ENCODE data around the gene RNF111. TPM values are rescaled to one million over a fixed set of nuclear protein-coding genes. Genes with fewer than 3 reads are reported as not detected.

RNF111 gene
- total RNA-seq (10 to 100 TPM; 22.0 to 49.1 TPM), polyA plus RNA-seq (ENCODE audit: insufficient read length in 2 of 2) (10 to 100 TPM; 35.4 to 39.4 TPM)
- long read RNA-seq, donor 1, full-length matches to known transcripts: 2 of 2 reads
- long read RNA-seq, donor 1, partial matches to known transcripts: 0 of 2 reads
- long read RNA-seq, donor 1, other reads (novel, unspliced or antisense): 0 of 2 reads
- long read RNA-seq, donor 2: 0 reads
- long read RNA-seq, donor 3: 0 reads
- long read RNA-seq, donor 4, full-length matches to known transcripts: 1 of 289 reads
- long read RNA-seq, donor 4, partial matches to known transcripts: 288 of 289 reads
- long read RNA-seq, donor 4, other reads (novel, unspliced or antisense): 0 of 289 reads

DNA sequence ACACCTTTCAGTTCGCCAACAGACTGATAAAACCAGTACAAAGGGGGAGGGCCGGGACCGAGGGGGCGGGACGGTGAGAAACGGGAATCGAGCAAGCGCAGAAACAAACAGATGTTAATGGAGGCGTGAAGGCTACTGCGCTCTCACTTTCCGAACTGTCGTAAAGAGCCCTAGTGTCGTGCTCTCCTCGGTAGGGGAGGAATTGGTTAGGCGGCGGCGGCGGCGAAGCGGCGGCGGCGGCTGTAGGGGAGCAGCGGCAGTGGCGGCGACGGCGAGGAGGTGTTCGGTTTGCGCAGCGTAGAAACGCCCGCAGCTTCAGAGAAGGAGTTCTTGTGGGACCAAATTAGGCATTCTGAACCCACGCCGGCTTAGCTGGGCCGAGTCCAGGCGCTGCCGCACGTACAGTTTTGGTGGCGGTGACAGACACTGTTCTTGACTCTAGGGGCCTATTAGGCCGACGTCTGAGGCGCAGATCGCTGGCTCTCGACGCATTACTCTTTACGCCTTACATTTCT, at the start of gene RNF111:
Gene RNF111, plus strand, starts transcription at position 173 of the 515 bp plus-strand sequence. CDS start 43,160 bp downstream, outside the sequence.
- Histone ChIP-seq H3K27ac (ENCODE audit: low read depth, low read length) (peak within 1 kb of the TSS; percentile 95), H3K4me3 (ENCODE audit: low read depth, low read length) (peak within 1 kb of the TSS; percentile 93), H3K27me3 (ENCODE audit: control insufficient read depth, insufficient read depth, low read length) (peaks cover 2% of the 10 kb centered on the region), H3K9me3 (ENCODE audit: control insufficient read depth, insufficient read depth, low read length) (no peaks in the 10 kb centered on the region), H3K36me3 (ENCODE audit: control insufficient read depth, insufficient read depth, low read length) (peaks cover 10% of the 10 kb centered on the region), H3K4me1 (ENCODE audit: control insufficient read depth, insufficient read depth, low read length) (peaks cover 5% of the 10 kb centered on the region)
- DNase-seq (ENCODE audit: low read depth in 4 of 6, low spot score in 6 of 6): peak; percentile 77 to 99 (median 91)
- under 1% methylated on average over 42 of the region's 47 CpGs for WGBS (ENCODE audit: insufficient coverage)

DNA sequence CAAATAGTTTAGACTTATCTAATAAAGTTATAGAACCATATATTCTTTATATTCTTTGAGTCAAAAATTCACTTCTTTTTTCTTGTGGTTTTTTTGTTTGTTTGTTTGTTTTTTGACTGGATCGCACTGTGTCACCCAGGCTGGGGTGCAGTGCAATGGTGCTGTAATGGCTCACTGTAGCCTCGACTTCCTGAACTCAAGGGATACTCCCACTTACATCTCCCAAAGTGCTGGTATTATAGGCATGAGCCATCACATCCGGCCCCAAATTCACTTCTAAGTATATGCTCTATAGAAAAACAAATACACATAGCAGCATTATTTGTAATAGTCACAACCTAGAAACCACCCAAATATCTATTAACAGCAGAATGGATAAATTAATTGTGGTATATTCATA, 40.3 kb upstream of the RNF111 start:
- Histone ChIP-seq H3K36me3 (ENCODE audit: control insufficient read depth, insufficient read depth, low read length) (no peaks in the 10 kb centered on the region), H3K27ac (ENCODE audit: low read depth, low read length) (no peak overlapping the region), H3K4me3 (ENCODE audit: low read depth, low read length) (no peak overlapping the region), H3K27me3 (ENCODE audit: control insufficient read depth, insufficient read depth, low read length) (no peaks in the 10 kb centered on the region), H3K4me1 (ENCODE audit: control insufficient read depth, insufficient read depth, low read length) (no peaks in the 10 kb centered on the region), H3K9me3 (ENCODE audit: control insufficient read depth, insufficient read depth, low read length) (no peaks in the 10 kb centered on the region)
- no peak for DNase-seq (ENCODE audit: low read depth in 4 of 6, low spot score in 6 of 6)
- WGBS (ENCODE audit: insufficient coverage): no CpG with 5 or more reads among the region's 3 CpGs

DNA sequence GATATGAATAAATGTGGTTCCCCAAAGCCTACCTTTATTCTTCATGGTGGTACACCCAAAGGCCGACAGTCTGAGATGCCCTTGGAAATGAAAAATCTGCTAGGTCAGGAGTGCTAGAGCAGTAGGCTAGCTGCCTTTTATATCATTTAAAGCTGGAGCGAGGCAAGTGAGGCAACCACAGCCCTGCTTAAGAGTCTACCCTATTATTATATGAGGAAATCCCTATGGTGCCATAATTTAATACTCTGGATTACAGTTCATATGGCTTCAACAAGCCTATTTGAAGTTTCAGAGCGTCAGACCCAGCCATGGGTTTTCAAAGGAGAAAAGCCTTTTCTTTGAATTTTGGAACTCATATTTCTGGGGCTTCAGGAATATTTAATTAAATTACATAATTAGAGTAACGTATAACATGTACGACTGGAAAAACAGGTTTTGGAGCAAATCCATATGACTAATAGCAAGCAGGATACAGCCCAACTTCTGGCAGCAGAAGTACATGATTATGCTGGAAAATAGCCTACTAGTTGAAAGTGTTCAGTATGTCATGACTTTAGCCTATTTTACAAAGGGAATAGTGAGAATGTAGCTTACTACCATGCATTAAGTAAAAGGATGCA, 36.0 kb upstream of the RNF111 start:
- no peak for DNase-seq (ENCODE audit: low read depth in 4 of 6, low spot score in 6 of 6)
- Histone ChIP-seq H3K27me3 (ENCODE audit: control insufficient read depth, insufficient read depth, low read length) (no peaks in the 10 kb centered on the region), H3K36me3 (ENCODE audit: control insufficient read depth, insufficient read depth, low read length) (no peaks in the 10 kb centered on the region), H3K4me1 (ENCODE audit: control insufficient read depth, insufficient read depth, low read length) (no peaks in the 10 kb centered on the region), H3K4me3 (ENCODE audit: low read depth, low read length) (no peak overlapping the region), H3K9me3 (ENCODE audit: control insufficient read depth, insufficient read depth, low read length) (no peaks in the 10 kb centered on the region), H3K27ac (ENCODE audit: low read depth, low read length) (no peak overlapping the region)
- 71% methylated on average over 1 of the region's 5 CpGs for WGBS (ENCODE audit: insufficient coverage)

DNA sequence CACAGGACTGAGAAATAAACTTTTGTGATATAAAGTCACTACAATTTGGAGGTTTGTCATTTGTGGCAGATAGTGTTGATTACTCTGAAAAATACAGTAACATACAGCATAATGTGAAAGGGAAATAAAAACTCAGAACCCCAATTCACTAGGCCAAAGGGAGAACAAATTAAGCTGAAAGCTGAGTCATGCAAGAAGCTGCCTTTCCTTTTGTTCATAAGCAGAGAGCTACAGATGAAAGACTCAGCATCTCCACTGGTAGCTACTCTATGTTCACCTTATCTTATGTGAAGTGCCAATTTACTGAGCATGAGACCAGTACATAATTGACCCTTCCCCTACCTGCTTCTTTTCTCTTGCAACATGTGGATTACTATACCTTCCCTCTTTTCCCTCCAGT, 34.7 kb upstream of the RNF111 start:
- Histone ChIP-seq H3K9me3 (ENCODE audit: control insufficient read depth, insufficient read depth, low read length) (no peaks in the 10 kb centered on the region), H3K4me3 (ENCODE audit: low read depth, low read length) (no peak overlapping the region), H3K27me3 (ENCODE audit: control insufficient read depth, insufficient read depth, low read length) (no peaks in the 10 kb centered on the region), H3K4me1 (ENCODE audit: control insufficient read depth, insufficient read depth, low read length) (no peaks in the 10 kb centered on the region), H3K36me3 (ENCODE audit: control insufficient read depth, insufficient read depth, low read length) (no peaks in the 10 kb centered on the region), H3K27ac (ENCODE audit: low read depth, low read length) (no peak overlapping the region)
- DNase-seq (ENCODE audit: low read depth in 4 of 6, low spot score in 6 of 6): no peak

DNA sequence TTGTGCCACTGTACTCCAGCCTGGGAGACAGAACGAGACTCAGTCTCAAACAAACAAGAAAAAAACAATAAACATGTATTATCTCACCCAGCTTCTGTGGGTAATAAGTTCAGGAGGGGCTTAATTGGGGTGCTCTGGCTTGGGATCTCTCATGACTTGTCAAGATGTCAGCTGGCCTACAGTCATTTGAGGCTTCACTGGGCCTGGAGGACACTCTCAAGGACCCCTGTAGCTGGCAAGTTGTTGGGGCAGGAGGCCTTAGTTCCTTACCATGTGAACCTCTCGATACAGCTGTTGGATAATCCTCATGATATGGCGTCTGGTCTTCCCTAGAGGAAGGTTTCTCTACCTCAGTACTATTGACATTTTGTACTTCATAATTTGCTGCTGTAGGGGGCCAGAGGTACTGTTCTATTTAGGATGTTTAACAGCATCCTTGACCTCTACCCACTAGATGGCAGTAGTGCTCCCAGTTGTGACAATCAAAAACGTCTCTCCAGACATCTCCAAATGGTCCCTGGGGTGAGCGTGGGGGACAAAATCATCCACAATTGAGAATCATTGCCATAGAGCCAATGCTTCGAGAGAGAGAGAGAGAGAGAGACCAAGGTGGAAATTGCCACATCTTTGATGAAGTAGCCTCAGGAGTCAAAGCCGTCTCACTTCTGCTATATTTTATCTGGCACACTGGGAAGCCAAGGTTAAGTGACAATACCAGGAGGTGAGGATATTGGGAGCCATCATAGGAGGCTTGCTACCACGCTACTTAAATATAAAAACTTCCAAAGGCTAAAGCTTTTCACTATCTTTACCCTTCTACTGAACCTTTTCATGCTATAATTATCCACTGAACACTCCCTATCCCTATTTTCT, 30.1 kb upstream of the RNF111 start:
- H3K36me3 ChIP-seq (ENCODE audit: control insufficient read depth, insufficient read depth, low read length): no peaks in the 10 kb centered on the region
- H3K27ac ChIP-seq (ENCODE audit: low read depth, low read length): no peak overlapping the region
- no peak overlapping the region for H3K4me3 ChIP-seq (ENCODE audit: low read depth, low read length)
- WGBS (ENCODE audit: insufficient coverage): 24% methylated on average over 2 of the region's 8 CpGs
- peak in 3 of 6 donors; percentile 11 to 54 (median 54) for DNase-seq (ENCODE audit: low read depth in 4 of 6, low spot score in 6 of 6)
- H3K9me3 ChIP-seq (ENCODE audit: control insufficient read depth, insufficient read depth, low read length): no peaks in the 10 kb centered on the region
- no peaks in the 10 kb centered on the region for H3K4me1 ChIP-seq (ENCODE audit: control insufficient read depth, insufficient read depth, low read length)
- H3K27me3 ChIP-seq (ENCODE audit: control insufficient read depth, insufficient read depth, low read length): no peaks in the 10 kb centered on the region

DNA sequence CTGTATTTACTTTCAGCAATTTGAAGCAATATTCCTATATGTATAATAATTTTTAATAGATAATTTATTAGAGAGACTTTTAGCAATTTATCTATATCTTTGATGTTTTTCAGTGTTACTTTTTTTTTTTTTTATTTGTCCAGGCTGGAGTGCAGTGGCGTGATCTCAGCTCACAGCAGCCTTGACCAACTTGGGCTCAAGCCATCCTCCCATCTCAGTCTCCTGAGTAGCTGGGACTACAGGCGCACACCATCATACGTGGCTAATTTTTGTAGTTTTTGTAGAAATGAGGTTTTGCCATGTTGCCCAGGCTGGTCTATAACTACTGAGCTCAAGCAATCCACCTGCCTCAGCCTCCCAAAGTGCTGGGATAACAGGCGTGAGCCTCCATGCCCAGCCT, 28.7 kb upstream of the RNF111 start:
- no CpG with 5 or more reads among the region's 4 CpGs for WGBS (ENCODE audit: insufficient coverage)
- H3K4me3 ChIP-seq (ENCODE audit: low read depth, low read length): no peak overlapping the region

DNA sequence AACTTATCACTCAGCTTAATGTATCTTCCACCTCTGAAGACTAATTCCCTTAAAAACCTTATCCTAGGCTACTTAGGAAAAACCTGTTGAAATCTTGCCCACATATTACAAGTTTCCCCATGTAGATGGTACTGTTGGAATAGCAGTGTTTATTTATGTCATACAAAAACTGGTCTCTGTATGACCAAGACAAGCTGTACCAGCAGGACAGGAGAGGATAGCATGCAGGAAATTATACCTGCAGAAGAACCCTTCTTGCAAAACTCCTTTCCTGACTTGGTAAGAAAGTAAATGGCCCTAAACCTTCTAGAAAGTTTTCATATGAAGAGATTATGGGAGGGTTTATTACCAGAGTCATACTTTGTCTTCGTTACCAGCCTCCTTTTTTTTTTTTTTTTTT, 25.3 kb upstream of the RNF111 start:
- Histone ChIP-seq H3K4me3 (ENCODE audit: low read depth, low read length) (no peak overlapping the region), H3K36me3 (ENCODE audit: control insufficient read depth, insufficient read depth, low read length) (no peaks in the 10 kb centered on the region)
- WGBS (ENCODE audit: insufficient coverage): no CpG with 5 or more reads among the region's 1 CpG

More for the DNA sequence above, 28.7 kb upstream of the RNF111 start:
- DNase-seq (ENCODE audit: low read depth in 4 of 6, low spot score in 6 of 6): no peak
- H3K27me3 ChIP-seq (ENCODE audit: control insufficient read depth, insufficient read depth, low read length): no peaks in the 10 kb centered on the region
- H3K9me3 ChIP-seq (ENCODE audit: control insufficient read depth, insufficient read depth, low read length): no peaks in the 10 kb centered on the region
- H3K4me1 ChIP-seq (ENCODE audit: control insufficient read depth, insufficient read depth, low read length): no peaks in the 10 kb centered on the region
- H3K36me3 ChIP-seq (ENCODE audit: control insufficient read depth, insufficient read depth, low read length): no peaks in the 10 kb centered on the region
- no peak overlapping the region for H3K27ac ChIP-seq (ENCODE audit: low read depth, low read length)

DNA sequence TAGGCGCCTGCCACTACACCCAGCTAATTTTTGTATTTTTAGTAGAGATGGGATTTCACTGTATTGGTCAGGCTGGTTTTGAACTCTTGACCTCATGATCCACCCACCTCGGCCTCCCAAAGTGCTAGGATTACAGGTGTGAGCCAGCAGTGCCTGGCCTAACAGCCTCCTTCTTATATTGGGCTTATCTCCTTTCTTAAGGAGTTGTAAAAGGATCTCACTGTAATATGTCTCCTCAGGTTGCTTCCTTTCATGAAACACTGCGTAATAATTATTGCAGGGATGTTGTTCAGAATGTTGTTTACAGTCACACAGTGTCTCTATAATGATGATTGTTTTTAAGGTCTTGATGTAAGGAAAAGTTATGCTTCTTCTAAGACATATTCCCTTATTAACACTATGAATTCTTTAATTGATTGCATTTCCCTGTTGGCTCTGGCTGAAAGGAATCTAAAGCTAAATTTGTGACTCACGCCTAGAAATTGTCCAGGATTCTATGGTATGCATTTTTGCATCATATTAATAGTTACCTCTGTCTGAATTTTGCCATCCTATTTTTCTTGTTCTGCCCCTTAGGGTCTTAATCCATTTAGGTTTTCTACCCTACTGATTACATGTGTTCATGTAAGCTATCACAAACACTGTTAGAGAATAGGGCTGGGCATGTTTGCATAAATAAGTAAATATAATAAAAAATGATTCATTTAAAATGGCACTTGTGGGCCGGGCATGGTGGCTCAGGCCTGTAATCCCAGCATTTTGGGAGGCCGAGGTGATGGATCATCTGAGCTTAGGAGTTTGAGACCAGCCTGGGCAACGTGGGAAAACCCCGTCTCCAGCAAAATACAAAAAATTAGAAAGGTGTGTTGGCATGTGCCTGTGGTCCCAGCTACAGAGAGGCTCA, 24.5 kb upstream of the RNF111 start:
- Histone ChIP-seq H3K27ac (ENCODE audit: low read depth, low read length) (no peak overlapping the region), H3K4me1 (ENCODE audit: control insufficient read depth, insufficient read depth, low read length) (no peaks in the 10 kb centered on the region), H3K36me3 (ENCODE audit: control insufficient read depth, insufficient read depth, low read length) (no peaks in the 10 kb centered on the region), H3K4me3 (ENCODE audit: low read depth, low read length) (no peak overlapping the region), H3K9me3 (ENCODE audit: control insufficient read depth, insufficient read depth, low read length) (no peaks in the 10 kb centered on the region), H3K27me3 (ENCODE audit: control insufficient read depth, insufficient read depth, low read length) (no peaks in the 10 kb centered on the region)
- no peak for DNase-seq (ENCODE audit: low read depth in 4 of 6, low spot score in 6 of 6)
- 98% methylated on average over 4 of the region's 8 CpGs for WGBS (ENCODE audit: insufficient coverage)

More for the DNA sequence above, 25.3 kb upstream of the RNF111 start:
- no peaks in the 10 kb centered on the region for H3K9me3 ChIP-seq (ENCODE audit: control insufficient read depth, insufficient read depth, low read length)
- no peaks in the 10 kb centered on the region for H3K27me3 ChIP-seq (ENCODE audit: control insufficient read depth, insufficient read depth, low read length)
- H3K4me1 ChIP-seq (ENCODE audit: control insufficient read depth, insufficient read depth, low read length): no peaks in the 10 kb centered on the region
- H3K27ac ChIP-seq (ENCODE audit: low read depth, low read length): no peak overlapping the region
- no peak for DNase-seq (ENCODE audit: low read depth in 4 of 6, low spot score in 6 of 6)

DNA sequence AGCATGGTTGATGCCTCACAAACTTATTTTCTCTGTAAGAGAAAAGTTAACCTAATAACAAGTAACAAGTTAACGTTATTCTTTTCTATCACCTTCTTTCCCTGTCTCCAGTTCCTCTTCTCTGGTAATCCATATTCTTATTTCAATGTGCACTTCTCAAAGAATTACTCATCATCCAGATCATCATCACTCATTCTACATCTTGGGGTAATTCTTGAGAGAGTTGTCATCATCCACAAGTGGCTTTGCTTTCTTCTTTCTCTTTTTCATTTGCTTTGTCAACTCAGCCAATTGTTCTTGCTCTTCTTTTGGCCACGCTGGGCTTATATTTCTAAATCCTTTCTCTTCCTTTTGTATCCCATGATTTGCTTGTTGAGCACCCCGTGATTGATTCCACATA, 20.8 kb upstream of the RNF111 start:
- no peak for DNase-seq (ENCODE audit: low read depth in 4 of 6, low spot score in 6 of 6)

More for the DNA sequence above, 20.8 kb upstream of the RNF111 start:
- no peaks in the 10 kb centered on the region for H3K9me3 ChIP-seq (ENCODE audit: control insufficient read depth, insufficient read depth, low read length)
- 81% methylated on average over 2 of the region's 3 CpGs for WGBS (ENCODE audit: insufficient coverage)
- H3K27me3 ChIP-seq (ENCODE audit: control insufficient read depth, insufficient read depth, low read length): no peaks in the 10 kb centered on the region
- no peak overlapping the region for H3K4me3 ChIP-seq (ENCODE audit: low read depth, low read length)
- H3K36me3 ChIP-seq (ENCODE audit: control insufficient read depth, insufficient read depth, low read length): no peaks in the 10 kb centered on the region
- no peaks in the 10 kb centered on the region for H3K4me1 ChIP-seq (ENCODE audit: control insufficient read depth, insufficient read depth, low read length)
- no peak overlapping the region for H3K27ac ChIP-seq (ENCODE audit: low read depth, low read length)
